Lung (tissue), 12 donors: Measurements from ENCODE around the gene MLH3. TPM values are rescaled to one million over a fixed set of nuclear protein-coding genes. Genes with fewer than 3 reads are reported as not detected.

Experiments used
- ATAC-seq: fragments of 200-7000 bp; cut with Tn5 transposase; one replicate; pipeline ENCODE4 v1.9.1; 2020; ENCODE audit warnings: moderate number of reproducible peaks; ENCODE audit not compliant: insufficient read depth, low FRiP score
- DNase-seq, 3 donors: peaks; one replicate each; pipeline ENCODE4 v3.0.0-alpha.2; 2013 to 2017
- H3K27ac ChIP-seq, 2 donors: one replicate each; pipeline ENCODE4 v1.5.1; 2013; ENCODE audit warnings: mild to moderate bottlenecking in 2 of 2, moderate library complexity in 2 of 2, control low read depth in 1 of 2, inconsistent platforms in 1 of 2, low read depth in 1 of 2, low read length in 1 of 2
- H3K27me3 ChIP-seq, 3 donors: one replicate each; pipeline ENCODE4 v1.5.1; 2013; ENCODE audit warnings: low read length in 2 of 3; ENCODE audit not compliant: control insufficient read depth in 3 of 3, insufficient read depth in 3 of 3
- H3K36me3 ChIP-seq, 4 donors: one replicate each; pipeline ENCODE4 v1.5.1; 2013; ENCODE audit warnings: low read length in 4 of 4, mild to moderate bottlenecking in 1 of 4, moderate library complexity in 1 of 4; ENCODE audit not compliant: control insufficient read depth in 4 of 4, insufficient read depth in 4 of 4
- H3K4me1 ChIP-seq, 5 donors: one replicate each; pipeline ENCODE4 v1.5.1; 2013; ENCODE audit warnings: low read length in 5 of 5, mild to moderate bottlenecking in 2 of 5, moderate library complexity in 1 of 5; ENCODE audit not compliant: control insufficient read depth in 5 of 5, insufficient read depth in 5 of 5
- H3K4me3 ChIP-seq: one replicate; pipeline ENCODE4 v1.5.1; 2013; ENCODE audit warnings: mild to moderate bottlenecking, control low read depth, moderate library complexity
- H3K9ac ChIP-seq, 2 donors: one replicate each; pipeline ENCODE4 v1.5.1; 2013; ENCODE audit warnings: low read length in 2 of 2, control low read depth in 1 of 2; ENCODE audit not compliant: insufficient read depth in 1 of 2
- H3K9me3 ChIP-seq, 4 donors: one replicate each; pipeline ENCODE4 v1.5.1; 2013; ENCODE audit warnings: low read length in 3 of 4, mild to moderate bottlenecking in 1 of 4, moderate library complexity in 1 of 4; ENCODE audit not compliant: control insufficient read depth in 4 of 4, insufficient read depth in 3 of 4
- whole genome bisulfite sequencing, 2 donors: extraction: QIAGEN DNeasy Blood & Tissue Kit; methylation state at CpG; one replicate each; pipeline ENCODE4 v1.1.7; 2013; 5-methylcytosine and 5-hydroxymethylcytosine counted together
- polyA plus RNA-seq, 2 donors: library from polyadenylated mRNA; stranded (reverse); fragments of 200-250 nt; gene quantifications; one replicate each; pipeline ENCODE4 v1.2.1, GENCODE V29; 2013
- total RNA-seq, 2 donors: library from RNA; depleted of rRNA in 1 of 2; stranded (reverse); fragments of >200 nt in 1 of 2; gene quantifications; one replicate each; pipeline ENCODE4 v1.2.1, GENCODE V29; 2014 to 2021
- TF ChIP-seq, protein P1 (sequence below): IDR thresholded peaks from 2 replicates; pipeline ENCODE4 v1.5.1; 2012; ENCODE audit warnings: mild to moderate bottlenecking; ENCODE audit errors: control extremely low read depth, extremely low read depth
- donor health status: control.
- donor health status: control.
- donor health status: Bipolar disorder and iron deficiency.
- donor health status: healthy.
- donor health status: DM: yes; HTN: yes; CAD: no.

MLH3 gene
- total and polyA plus RNA-seq, 4 donors: 10.1 to 60.6 (median 19.9) TPM

GRCh38 chr14:74973003-74973653 is 78.1 kb downstream of the MLH3 start:
- Histone ChIP-seq H3K27me3 (no peaks in the 10 kb centered on the region), H3K36me3 (no peaks in the 10 kb centered on the region), H3K27ac (peak overlapping the region; percentile 7 to 36), H3K4me3 (no peak overlapping the region), H3K4me1 (peaks cover 7 to 72% (median 19%) of the 10 kb centered on the region in 5 donors), H3K9ac (no peak overlapping the region), H3K9me3 (no peaks in the 10 kb centered on the region)
- DNase-seq: peak; percentile 53 to 70 (median 62)
- TF ChIP-seq, protein P1, sequence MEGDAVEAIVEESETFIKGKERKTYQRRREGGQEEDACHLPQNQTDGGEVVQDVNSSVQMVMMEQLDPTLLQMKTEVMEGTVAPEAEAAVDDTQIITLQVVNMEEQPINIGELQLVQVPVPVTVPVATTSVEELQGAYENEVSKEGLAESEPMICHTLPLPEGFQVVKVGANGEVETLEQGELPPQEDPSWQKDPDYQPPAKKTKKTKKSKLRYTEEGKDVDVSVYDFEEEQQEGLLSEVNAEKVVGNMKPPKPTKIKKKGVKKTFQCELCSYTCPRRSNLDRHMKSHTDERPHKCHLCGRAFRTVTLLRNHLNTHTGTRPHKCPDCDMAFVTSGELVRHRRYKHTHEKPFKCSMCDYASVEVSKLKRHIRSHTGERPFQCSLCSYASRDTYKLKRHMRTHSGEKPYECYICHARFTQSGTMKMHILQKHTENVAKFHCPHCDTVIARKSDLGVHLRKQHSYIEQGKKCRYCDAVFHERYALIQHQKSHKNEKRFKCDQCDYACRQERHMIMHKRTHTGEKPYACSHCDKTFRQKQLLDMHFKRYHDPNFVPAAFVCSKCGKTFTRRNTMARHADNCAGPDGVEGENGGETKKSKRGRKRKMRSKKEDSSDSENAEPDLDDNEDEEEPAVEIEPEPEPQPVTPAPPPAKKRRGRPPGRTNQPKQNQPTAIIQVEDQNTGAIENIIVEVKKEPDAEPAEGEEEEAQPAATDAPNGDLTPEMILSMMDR: no peak
- peak; percentile 70 for ATAC-seq
- WGBS, 2 donors: 62 to 68% methylated on average over 12 to 15 of the region's 15 CpGs

- H3K4me1 ChIP-seq: peaks cover 5 to 37% (median 9%) of the 10 kb centered on the region in 5 donors
- no peak overlapping the region for H3K9ac ChIP-seq
- peak in 2 of 3 donors; percentile 85 to 87 for DNase-seq
- no peak overlapping the region for H3K27ac ChIP-seq
- H3K27me3 ChIP-seq: no peaks in the 10 kb centered on the region
- WGBS, 2 donors: 59 to 81% methylated on average over 1 of the region's 1 CpG
- TF ChIP-seq, protein P1: no peak
- no peaks in the 10 kb centered on the region for H3K9me3 ChIP-seq
- no peak overlapping the region for H3K4me3 ChIP-seq
- no peak for ATAC-seq
- H3K36me3 ChIP-seq: no peaks in the 10 kb centered on the region
These were observed 82.5 kb downstream of the MLH3 start for GRCh38 chr14:74968811-74969210.

DNA sequence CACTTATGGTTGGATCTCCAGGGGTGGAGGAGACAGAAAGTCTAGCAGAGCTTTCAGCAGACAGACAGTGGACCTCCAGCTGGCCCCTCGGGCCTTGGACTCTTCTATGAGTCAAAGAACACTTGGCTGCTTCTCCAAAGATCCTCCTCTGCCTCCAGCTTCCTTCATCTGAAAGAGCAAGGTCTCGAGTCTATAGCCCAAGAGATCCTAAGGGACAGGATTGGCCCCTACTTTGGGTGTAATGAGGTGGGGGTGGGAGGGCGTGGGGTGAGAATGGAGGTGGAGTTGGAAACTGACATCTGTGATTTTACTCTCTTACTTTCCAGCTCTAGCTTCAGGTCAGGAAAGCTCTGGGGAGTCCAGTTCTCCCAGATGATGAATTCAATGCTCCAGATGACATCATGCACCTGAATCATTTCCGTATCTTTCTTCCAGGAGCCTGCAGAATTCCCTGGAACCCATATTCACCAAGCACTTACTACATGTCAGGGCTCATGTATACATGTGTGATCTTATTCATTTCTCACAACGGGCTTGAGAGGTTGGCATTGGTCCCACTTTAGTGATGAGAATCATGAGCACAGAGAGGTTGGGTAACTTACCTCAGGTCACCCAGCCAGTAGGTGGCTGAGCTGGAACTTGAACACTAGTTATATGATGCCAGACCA is 85.6 kb downstream of the MLH3 start:
- Histone ChIP-seq H3K9me3 (no peaks in the 10 kb centered on the region), H3K9ac (no peak overlapping the region), H3K36me3 (no peaks in the 10 kb centered on the region), H3K4me3 (no peak overlapping the region), H3K27me3 (no peaks in the 10 kb centered on the region), H3K4me1 (peaks cover 0 to 36% (median 5%) of the 10 kb centered on the region in 5 donors), H3K27ac (peak overlapping the region in 1 of 2 donors; percentile 70)
- 82 to 91% methylated on average over 5 of the region's 5 CpGs for WGBS, 2 donors
- TF ChIP-seq, protein P1: no peak
- DNase-seq (no peak), ATAC-seq (no peak)
